Measurements from ENCODE around the gene CAPZB. TPM values are rescaled to one million over a fixed set of nuclear protein-coding genes. Genes with fewer than 3 reads are reported as not detected.

CAPZB gene
- total RNA-seq, 1 experiment from 2014 or later, result 491 TPM

- in situ Hi-C loops (cut with HindIII; ENCODE audit: low pct_unique_long_range_greater_than_20kb, low sequenced_read_pairs) (no loop called here), intact Hi-C loops (cut with micrococcal nuclease; ENCODE audit: unreplicated experiment) (loop anchor here (5.0 kb wide), 1 partner anchor 309 kb away; no protein-coding TSS in a partner anchor)
- POLR2A ChIA-PET, result no interaction called here
- Histone ChIP-seq H3K27me3 (ENCODE audit: control insufficient read depth, insufficient read depth, low read length) (no peaks in the 10 kb centered on the region), H3K27ac (ENCODE audit: low read length) (no peak overlapping the region), H3K9me3 (ENCODE audit: control insufficient read depth, insufficient read depth, low read depth, low read length) (no peaks in the 10 kb centered on the region), H3K4me1 (ENCODE audit: control insufficient read depth, insufficient read depth, low read length) (0 out of 2 replicates have a peak, but pooled peaks cover 3% of the 10 kb centered on the region), H3K4me3 (ENCODE audit: low read depth in 2 of 2, low read length in 2 of 2) (no peak overlapping the region), H3K36me3 (ENCODE audit: control insufficient read depth, insufficient read depth, low read length) (peaks cover 5% of the 10 kb centered on the region; the same call in 1 of the 2 replicates)
- CTCF ChIA-PET, result interaction anchor here (0.6 kb wide), 1 partner anchor 319 kb away, joined by 3 read pairs; no protein-coding TSS in a partner anchor
- DNase-seq (ENCODE audit: low read depth, low spot score) (no peak), ATAC-seq (no peak)
- TF ChIP-seq POLR2AphosphoS5 (IDR thresholded peaks at IDR 0.05; ENCODE audit: low read depth, low read length) (no peak), CTCF (IDR thresholded peaks at IDR 0.05) (no peak), TCF7L2 (IDR thresholded peaks at IDR 0.05; ENCODE audit: low read depth, low read length) (no peak), SIN3A (IDR thresholded peaks at IDR 0.05; ENCODE audit: borderline replicate concordance, insufficient read depth, low read depth, low read length) (no peak)
- no TSS peak for BruUV-seq (replicated peaks)
Measured at GRCh38 chr1:19342894-19343616, 142.3 kb downstream of the CAPZB start.

GRCh38 chr1:19342062-19342750 is 143.1 kb downstream of the CAPZB start:
- ChIA-PET CTCF (interaction anchor here (0.6 to 0.7 kb wide), 3 partner anchors 55 to 320 kb away, joined by 3 to 8 read pairs (median 5); no protein-coding TSS in a partner anchor), POLR2A (no interaction called here)
- DNase-seq (ENCODE audit: low read depth, low spot score), result no peak
- 0 out of 2 replicates have a peak, but pooled peaks have one; percentile 3 for ATAC-seq
- in situ Hi-C loops (cut with HindIII; ENCODE audit: low pct_unique_long_range_greater_than_20kb, low sequenced_read_pairs), result no loop called here
- H3K9me3 ChIP-seq (ENCODE audit: control insufficient read depth, insufficient read depth, low read depth, low read length), result no peaks in the 10 kb centered on the region
- intact Hi-C loops (cut with micrococcal nuclease; ENCODE audit: unreplicated experiment), result loop anchor here (5.0 kb wide), 1 partner anchor 310 kb away; no protein-coding TSS in a partner anchor
- H3K27ac ChIP-seq (ENCODE audit: low read length), result no peak overlapping the region
- H3K36me3 ChIP-seq (ENCODE audit: control insufficient read depth, insufficient read depth, low read length), result peaks cover 5% of the 10 kb centered on the region; the same call in 1 of the 2 replicates
- TF ChIP-seq SIN3A (IDR thresholded peaks at IDR 0.05; ENCODE audit: borderline replicate concordance, insufficient read depth, low read depth, low read length) (no peak), CTCF (IDR thresholded peaks at IDR 0.05) (no peak), REST (IDR thresholded peaks at IDR 0.05; ENCODE audit: insufficient read depth in 1 of 2, low read depth in 2 of 2, low read length in 1 of 2) (no peak), POLR2AphosphoS5 (IDR thresholded peaks at IDR 0.05; ENCODE audit: low read depth, low read length) (no peak), TCF7L2 (IDR thresholded peaks at IDR 0.05; ENCODE audit: low read depth, low read length) (no peak)
- H3K4me3 ChIP-seq (ENCODE audit: low read depth in 2 of 2, low read length in 2 of 2), result no peak overlapping the region
- no TSS peak for BruUV-seq (replicated peaks)
- H3K27me3 ChIP-seq (ENCODE audit: control insufficient read depth, insufficient read depth, low read length), result no peaks in the 10 kb centered on the region
- 0 out of 2 replicates have a peak, but pooled peaks cover 3% of the 10 kb centered on the region for H3K4me1 ChIP-seq (ENCODE audit: control insufficient read depth, insufficient read depth, low read length)
